ENCODE measurements around the gene FHIT.

The FHIT gene

GRCh38 chr3:60870396-60870795 lies 380.9 kb downstream of the FHIT start:
- no peak for DNase-seq
- TF ChIP-seq, protein P1, sequence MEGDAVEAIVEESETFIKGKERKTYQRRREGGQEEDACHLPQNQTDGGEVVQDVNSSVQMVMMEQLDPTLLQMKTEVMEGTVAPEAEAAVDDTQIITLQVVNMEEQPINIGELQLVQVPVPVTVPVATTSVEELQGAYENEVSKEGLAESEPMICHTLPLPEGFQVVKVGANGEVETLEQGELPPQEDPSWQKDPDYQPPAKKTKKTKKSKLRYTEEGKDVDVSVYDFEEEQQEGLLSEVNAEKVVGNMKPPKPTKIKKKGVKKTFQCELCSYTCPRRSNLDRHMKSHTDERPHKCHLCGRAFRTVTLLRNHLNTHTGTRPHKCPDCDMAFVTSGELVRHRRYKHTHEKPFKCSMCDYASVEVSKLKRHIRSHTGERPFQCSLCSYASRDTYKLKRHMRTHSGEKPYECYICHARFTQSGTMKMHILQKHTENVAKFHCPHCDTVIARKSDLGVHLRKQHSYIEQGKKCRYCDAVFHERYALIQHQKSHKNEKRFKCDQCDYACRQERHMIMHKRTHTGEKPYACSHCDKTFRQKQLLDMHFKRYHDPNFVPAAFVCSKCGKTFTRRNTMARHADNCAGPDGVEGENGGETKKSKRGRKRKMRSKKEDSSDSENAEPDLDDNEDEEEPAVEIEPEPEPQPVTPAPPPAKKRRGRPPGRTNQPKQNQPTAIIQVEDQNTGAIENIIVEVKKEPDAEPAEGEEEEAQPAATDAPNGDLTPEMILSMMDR (IDR thresholded peaks at IDR 0.05; ENCODE audit: low read depth, low read length, missing control alignments), result no peak
- no peak overlapping the region for H3K4me3 ChIP-seq (ENCODE audit: low read depth, low read length)
- H3K27me3 ChIP-seq (replicated peaks), result no peaks in the 10 kb centered on the region
- no peak overlapping the region for H3K27ac ChIP-seq
- in situ Hi-C loops (cut with HindIII; ENCODE audit: low pct_ligation_motif_present, low sequenced_read_pairs), result no loop called here
- no peaks in the 10 kb centered on the region for H3K36me3 ChIP-seq (replicated peaks)

- no peaks in the 10 kb centered on the region for H3K36me3 ChIP-seq (replicated peaks)
- no peak for DNase-seq
- H3K27me3 ChIP-seq (replicated peaks), result no peaks in the 10 kb centered on the region
- TF ChIP-seq, protein P1 (IDR thresholded peaks at IDR 0.05; ENCODE audit: low read depth, low read length, missing control alignments), result no peak
- no peak overlapping the region for H3K27ac ChIP-seq
- no peak overlapping the region for H3K4me3 ChIP-seq (ENCODE audit: low read depth, low read length)
- in situ Hi-C loops (cut with HindIII; ENCODE audit: low pct_ligation_motif_present, low sequenced_read_pairs), result no loop called here
Observed at GRCh38 chr3:60867200-60867599, 384.1 kb downstream of the FHIT start.

GRCh38 chr3:60856257-60857046 lies 394.8 kb downstream of the FHIT start:
- no peak overlapping the region for H3K27ac ChIP-seq
- no peak for DNase-seq
- TF ChIP-seq, protein P1 (IDR thresholded peaks at IDR 0.05; ENCODE audit: low read depth, low read length, missing control alignments), result no peak
- no peak overlapping the region for H3K4me3 ChIP-seq (ENCODE audit: low read depth, low read length)
- H3K27me3 ChIP-seq (replicated peaks), result no peaks in the 10 kb centered on the region
- H3K36me3 ChIP-seq (replicated peaks), result no peaks in the 10 kb centered on the region
- in situ Hi-C loops (cut with HindIII; ENCODE audit: low pct_ligation_motif_present, low sequenced_read_pairs), result no loop called here

GRCh38 chr3:60855250-60855649 lies 396.0 kb downstream of the FHIT start:
- H3K27me3 ChIP-seq (replicated peaks), result no peaks in the 10 kb centered on the region
- TF ChIP-seq, protein P1 (IDR thresholded peaks at IDR 0.05; ENCODE audit: low read depth, low read length, missing control alignments), result no peak
- in situ Hi-C loops (cut with HindIII; ENCODE audit: low pct_ligation_motif_present, low sequenced_read_pairs), result no loop called here
- no peaks in the 10 kb centered on the region for H3K36me3 ChIP-seq (replicated peaks)
- H3K4me3 ChIP-seq (ENCODE audit: low read depth, low read length), result no peak overlapping the region
- no peak overlapping the region for H3K27ac ChIP-seq
- no peak for DNase-seq

DNA sequence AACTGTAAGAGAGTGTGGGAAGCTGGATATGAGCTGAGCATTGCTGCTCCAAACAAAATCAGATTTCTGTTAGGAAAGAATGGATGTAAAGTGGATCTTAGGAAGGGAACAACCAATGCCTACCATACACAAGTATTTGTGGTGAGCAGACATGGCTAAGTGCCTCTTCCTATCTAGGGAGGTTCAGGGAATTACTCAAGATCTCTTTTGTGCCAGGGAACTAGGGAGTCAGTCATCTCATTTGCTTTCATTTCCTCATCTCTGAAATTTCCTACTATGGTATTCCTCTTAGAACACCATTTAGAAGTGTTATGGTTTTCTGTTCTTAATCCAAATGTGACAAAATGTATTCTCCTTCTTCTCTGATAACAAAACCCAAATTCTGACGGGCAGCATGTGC lies 396.5 kb downstream of the FHIT start:
- Histone ChIP-seq H3K4me3 (ENCODE audit: low read depth, low read length) (no peak overlapping the region), H3K27me3 (replicated peaks) (no peaks in the 10 kb centered on the region), H3K27ac (no peak overlapping the region), H3K36me3 (replicated peaks) (no peaks in the 10 kb centered on the region)
- no peak for DNase-seq
- in situ Hi-C loops (cut with HindIII; ENCODE audit: low pct_ligation_motif_present, low sequenced_read_pairs), result no loop called here
- TF ChIP-seq, protein P1 (IDR thresholded peaks at IDR 0.05; ENCODE audit: low read depth, low read length, missing control alignments), result no peak

GRCh38 chr3:60847791-60848190 lies 403.5 kb downstream of the FHIT start:
- no peaks in the 10 kb centered on the region for H3K36me3 ChIP-seq (replicated peaks)
- in situ Hi-C loops (cut with HindIII; ENCODE audit: low pct_ligation_motif_present, low sequenced_read_pairs), result no loop called here
- TF ChIP-seq, protein P1 (IDR thresholded peaks at IDR 0.05; ENCODE audit: low read depth, low read length, missing control alignments), result no peak
- DNase-seq, result no peak
- no peak overlapping the region for H3K27ac ChIP-seq
- no peak overlapping the region for H3K4me3 ChIP-seq (ENCODE audit: low read depth, low read length)
- no peaks in the 10 kb centered on the region for H3K27me3 ChIP-seq (replicated peaks)
